Upper lobe of left lung (tissue), 6 donors: ENCODE results near the gene UPK1B. TPM values are rescaled to one million over a fixed set of nuclear protein-coding genes. Genes with fewer than 3 reads are reported as not detected.

Experiments used
- ATAC-seq, 2 donors: fragments of 200-7000 bp; cut with Tn5 transposase; one replicate each; pipeline ENCODE4 v1.9.1; 2022; ENCODE audit warnings: mild to moderate bottlenecking in 2 of 2, moderate library complexity in 2 of 2; ENCODE audit not compliant: low FRiP score in 2 of 2
- DNase-seq, 2 donors: peaks; one replicate each; pipeline ENCODE4 v3.0.0-alpha.2; 2019 to 2020
- H3K27ac ChIP-seq, 4 donors: fragments of 200-600 bp; sonication (generic); one replicate each; pipeline ENCODE4 v1.5.1; 2016 to 2019
- H3K27me3 ChIP-seq, 4 donors: fragments of 200-600 bp; sonication (generic); one replicate each; pipeline ENCODE4 v1.5.1; 2017 to 2019
- H3K36me3 ChIP-seq, 4 donors: fragments of 200-600 bp; sonication (generic); one replicate each; pipeline ENCODE4 v1.5.1; 2016 to 2019
- H3K4me1 ChIP-seq, 4 donors: fragments of 200-600 bp; sonication (generic); one replicate each; pipeline ENCODE4 v1.5.1; 2018 to 2019
- H3K4me3 ChIP-seq, 4 donors: fragments of 200-600 bp; sonication (generic); one replicate each; pipeline ENCODE4 v1.5.1; 2017 to 2019; ENCODE audit warnings: mild to moderate bottlenecking in 2 of 4, moderate library complexity in 1 of 4
- H3K9me3 ChIP-seq, 4 donors: fragments of 200-600 bp; sonication (generic); one replicate each; pipeline ENCODE4 v1.5.1; 2018 to 2019
- EP300 ChIP-seq, 4 donors: sonication (generic); formaldehyde crosslinking; IDR thresholded peaks; one replicate each; pipeline ENCODE4 v1.5.1; 2017; ENCODE audit warnings: antibody characterized with exemption in 4 of 4, control low read depth in 2 of 4
- POLR2A ChIP-seq, 4 donors: fragments of 450-650 bp; IDR thresholded peaks; one replicate each; pipeline ENCODE4 v1.5.1; 2016 to 2017; ENCODE audit warnings: antibody characterized with exemption in 4 of 4, mild to moderate bottlenecking in 2 of 4
- POLR2AphosphoS5 ChIP-seq, 2 donors: sonication (generic); formaldehyde crosslinking; IDR thresholded peaks; one replicate each; pipeline ENCODE4 v1.5.1; 2017; ENCODE audit warnings: antibody characterized with exemption in 2 of 2
- WGBS, 2 donors: methylation state at CpG; one replicate each; pipeline ENCODE4 v1.1.5; 2017 to 2018; 5-methylcytosine and 5-hydroxymethylcytosine counted together
- total RNA-seq, 6 donors: library from RNA; depleted of rRNA in 4 of 6; stranded (reverse); fragments of >200 nt in 4 of 6; gene quantifications; one replicate each; pipeline versions ENCODE4 v1.1.0 to v1.2.1, GENCODE V29; 2016 to 2021
- TF ChIP-seq, protein P1 (sequence below), 6 experiments: fragments of 450-650 bp in 4 of 6; fragments of 200-600 bp in 2 of 6; sonication (generic) in 2 of 6; IDR thresholded peaks; one replicate each; pipeline ENCODE4 v1.5.1; 2016 to 2019; ENCODE audit warnings: antibody characterized with exemption in 6 of 6
- donor health status: DM: no; HTN: no; CAD: no; lungs with moderate emphysema.
- donor health status: DM: no; HTN: yes; CAD: no; lungs with severe emphysema.

The UPK1B gene
- total RNA-seq, 6 donors from 2014 or later = 0.57 TPM; not detected in 5

DNA sequence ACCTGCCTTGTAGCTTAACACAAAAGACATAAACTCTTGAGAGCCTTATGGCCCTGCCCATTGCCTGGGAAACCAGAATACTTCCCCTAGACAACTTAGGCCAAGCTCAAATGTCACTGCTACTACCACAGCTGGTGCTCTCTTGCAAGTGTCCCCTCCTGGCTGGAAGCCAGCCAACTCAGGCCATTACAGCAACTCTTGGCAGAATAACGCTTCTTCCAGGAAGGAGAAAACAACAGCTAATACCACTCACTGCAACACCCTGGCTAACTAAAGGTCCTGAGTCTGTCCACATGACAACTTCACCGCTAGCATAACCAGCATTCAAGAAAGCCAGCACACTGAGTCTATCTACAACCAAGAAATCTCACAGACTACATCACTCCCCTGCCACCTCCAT lies 72.4 kb downstream of the UPK1B start:
- peak in 1 of 2 donors; percentile 51 for DNase-seq
- Histone ChIP-seq H3K9me3 (peaks cover 0 to 4% (median 0%) of the 10 kb centered on the region in 4 donors), H3K4me3 (no peak overlapping the region), H3K27ac (no peak overlapping the region), H3K4me1 (peaks cover 0 to 21% (median 16%) of the 10 kb centered on the region in 4 donors), H3K27me3 (no peaks in the 10 kb centered on the region), H3K36me3 (no peaks in the 10 kb centered on the region)
- ATAC-seq = no peak
- TF ChIP-seq POLR2AphosphoS5 (IDR thresholded peaks at IDR 0.05) (peak; percentile 51 to 57), POLR2A (IDR thresholded peaks at IDR 0.05) (no peak), EP300 (IDR thresholded peaks at IDR 0.05) (no peak)
- TF ChIP-seq, protein P1, sequence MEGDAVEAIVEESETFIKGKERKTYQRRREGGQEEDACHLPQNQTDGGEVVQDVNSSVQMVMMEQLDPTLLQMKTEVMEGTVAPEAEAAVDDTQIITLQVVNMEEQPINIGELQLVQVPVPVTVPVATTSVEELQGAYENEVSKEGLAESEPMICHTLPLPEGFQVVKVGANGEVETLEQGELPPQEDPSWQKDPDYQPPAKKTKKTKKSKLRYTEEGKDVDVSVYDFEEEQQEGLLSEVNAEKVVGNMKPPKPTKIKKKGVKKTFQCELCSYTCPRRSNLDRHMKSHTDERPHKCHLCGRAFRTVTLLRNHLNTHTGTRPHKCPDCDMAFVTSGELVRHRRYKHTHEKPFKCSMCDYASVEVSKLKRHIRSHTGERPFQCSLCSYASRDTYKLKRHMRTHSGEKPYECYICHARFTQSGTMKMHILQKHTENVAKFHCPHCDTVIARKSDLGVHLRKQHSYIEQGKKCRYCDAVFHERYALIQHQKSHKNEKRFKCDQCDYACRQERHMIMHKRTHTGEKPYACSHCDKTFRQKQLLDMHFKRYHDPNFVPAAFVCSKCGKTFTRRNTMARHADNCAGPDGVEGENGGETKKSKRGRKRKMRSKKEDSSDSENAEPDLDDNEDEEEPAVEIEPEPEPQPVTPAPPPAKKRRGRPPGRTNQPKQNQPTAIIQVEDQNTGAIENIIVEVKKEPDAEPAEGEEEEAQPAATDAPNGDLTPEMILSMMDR (IDR thresholded peaks at IDR 0.05) = no peak
- WGBS, 2 donors = 40 to 55% methylated on average over 2 of the region's 2 CpGs

Other genes starting within 250 kb of the UPK1B start
- gene IGSF11, start 138.8 kb upstream of the UPK1B start, total RNA-seq = under 1 TPM in 3 of 6 donors, not detected in 3; 0.11 to 0.71 (median 0.14) TPM
- gene TEX55, start 27.4 kb upstream of the UPK1B start, total RNA-seq = not detected
- 10 to 100 TPM in 5 of 6 donors, 1 to 10 TPM in 1; 7.3 to 24.3 (median 16.6) TPM for gene B4GALT4, start 67.3 kb downstream of the UPK1B start, total RNA-seq
- 10 to 100 TPM; 47.1 to 91.0 (median 66.2) TPM for gene ARHGAP31, start 120.8 kb downstream of the UPK1B start, total RNA-seq